K562 (cell line): Measurements from ENCODE around the gene PIGH.

Experiments
- NR2F6 ChIP-seq: fragments of 450-650 bp; formaldehyde crosslinking; IDR thresholded peaks from 2 replicates; pipeline ENCODE4 v1.4.0; 2020; ENCODE audit warnings: mild to moderate bottlenecking
- POLR2H ChIP-seq: IDR thresholded peaks from 2 replicates; pipeline ENCODE4 v1.6.1; 2016; ENCODE audit warnings: missing genetic modification characterization, low read depth, mild to moderate bottlenecking, control low read depth, missing compliant biosample characterization, moderate library complexity
- ZBTB43 ChIP-seq: sonication (generic); formaldehyde crosslinking; IDR thresholded peaks from 2 replicates; pipeline ENCODE4 v1.8.0; 2023; ENCODE audit warnings: mild to moderate bottlenecking, missing genetic modification reagents

- TF ChIP-seq ZBTB43 (CRISPR knock-in tag) (no peak), POLR2H (no peak), NR2F6 (CRISPR knock-in tag) (no peak)
Observed at GRCh38 chr14:67609642-67610310, 9.7 kb upstream of the PIGH start.
